Activated naive CD8-positive, alpha-beta T cell treated with anti-CD3 and anti-CD28 coated beads, Interleukin-2, amount 50 U/mL, for 24 hours (primary cell): ENCODE data around the gene PLVAP.

Experiments used
- ATAC-seq: fragments of 150-1000 bp; cut with Tn5 transposase; one replicate; pipeline ENCODE4 v1.10.0; 2021
- DNase-seq: peaks from one replicate; pipeline ENCODE4 v3.0.0; 2021
- H3K27ac Mint-ChIP-seq: one replicate; pipeline ENCODE4 v1.8.0; 2021; ENCODE audit warnings: mild to moderate bottlenecking, mixed read lengths
- H3K27me3 Mint-ChIP-seq: one replicate; pipeline ENCODE4 v1.8.0; 2021; ENCODE audit warnings: mixed read lengths
- H3K36me3 Mint-ChIP-seq: one replicate; pipeline ENCODE4 v1.8.0; 2021; ENCODE audit warnings: low read depth, mixed read lengths
- H3K4me1 Mint-ChIP-seq: one replicate; pipeline ENCODE4 v1.8.0; 2021; ENCODE audit warnings: mixed read lengths
- H3K4me3 Mint-ChIP-seq: one replicate; pipeline ENCODE4 v1.8.0; 2021; ENCODE audit warnings: mild to moderate bottlenecking, moderate library complexity, mixed read lengths
- H3K9me3 Mint-ChIP-seq: one replicate; pipeline ENCODE4 v1.8.0; 2021; ENCODE audit warnings: mixed read lengths

PLVAP gene

DNA sequence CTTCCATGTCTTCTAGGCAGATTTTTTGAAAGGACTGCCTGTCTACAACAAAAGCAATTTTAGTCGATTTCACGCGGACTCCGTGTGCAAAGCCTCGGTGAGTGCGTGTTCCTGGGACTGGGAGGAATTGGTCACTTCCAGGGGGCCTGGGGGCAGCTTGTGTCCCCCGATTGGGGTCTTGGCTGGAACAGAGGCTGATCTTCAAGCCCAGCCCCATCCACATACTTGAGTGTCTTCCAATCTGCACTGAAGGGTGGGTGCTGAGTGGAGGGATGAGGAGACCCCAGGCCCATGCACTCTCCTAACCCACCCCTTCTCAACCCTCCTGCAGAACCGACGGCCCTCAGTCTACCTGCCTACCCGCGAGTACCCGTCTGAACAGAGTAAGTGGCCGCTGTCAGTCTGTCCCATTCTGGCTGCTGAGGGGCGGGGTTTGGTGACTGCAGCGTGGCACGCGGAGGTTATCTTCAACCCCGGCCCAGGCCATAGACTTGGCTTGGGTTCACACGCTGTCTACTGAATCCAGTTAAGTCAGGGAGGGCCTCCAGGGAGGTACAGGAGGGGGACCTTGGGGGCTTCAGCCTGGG is 63.0 kb downstream of the PLVAP start:
- no peaks in the 10 kb centered on the region for H3K9me3 Mint-ChIP-seq
- ATAC-seq (no peak), DNase-seq (no peak)
- peaks cover 2% of the 10 kb centered on the region for H3K27me3 Mint-ChIP-seq
- H3K27ac Mint-ChIP-seq: no peak overlapping the region
- H3K36me3 Mint-ChIP-seq: peaks cover 10% of the 10 kb centered on the region
- peaks cover 21% of the 10 kb centered on the region for H3K4me1 Mint-ChIP-seq
- no peak overlapping the region for H3K4me3 Mint-ChIP-seq

DNA sequence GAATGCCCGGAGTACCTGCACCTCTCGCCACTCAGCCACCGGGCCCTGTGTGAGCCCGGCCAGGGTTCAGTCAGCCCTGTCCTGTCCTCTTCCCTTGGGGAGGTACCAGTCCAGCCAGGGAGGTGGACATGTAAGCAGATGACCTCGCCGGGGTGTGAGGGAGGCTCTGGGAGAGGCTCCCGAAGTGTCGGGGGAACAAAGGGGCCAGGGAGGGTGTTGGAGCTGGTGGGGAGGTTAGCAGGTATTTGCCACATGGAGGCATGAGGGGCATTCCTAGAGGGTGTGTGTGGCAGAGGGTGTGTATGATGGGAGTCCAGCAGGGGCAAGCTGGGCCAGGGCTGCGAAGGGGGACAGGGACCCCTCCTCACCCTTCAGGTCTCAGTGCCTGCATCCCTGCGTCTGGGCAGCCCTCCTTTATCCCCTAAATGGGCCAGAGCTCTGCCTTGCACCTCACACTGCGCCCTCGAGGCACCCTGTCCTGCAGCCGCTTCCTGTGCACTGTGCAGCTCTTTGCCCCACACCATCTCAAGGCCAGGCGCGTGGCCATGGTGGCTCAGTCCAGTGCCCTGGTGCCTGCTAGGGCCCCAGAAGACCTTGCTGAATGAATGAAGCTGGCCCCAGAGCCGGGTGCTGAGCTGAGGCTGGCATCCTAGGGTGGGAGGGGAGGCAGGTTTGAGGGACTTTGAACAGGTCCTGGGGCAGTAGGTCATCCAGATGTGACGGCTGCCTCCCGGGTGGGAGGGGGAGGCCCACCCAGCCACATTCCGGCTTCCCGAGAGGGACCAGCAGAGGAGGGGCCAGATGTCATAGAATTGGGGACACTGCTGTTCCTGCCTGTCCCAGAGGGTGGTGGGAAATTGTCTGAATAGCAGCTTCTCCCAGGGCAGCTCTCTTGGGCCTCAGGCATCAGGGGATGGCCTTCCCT is 64.7 kb downstream of the PLVAP start:
- Mint-ChIP-seq H3K36me3 (peaks cover 10% of the 10 kb centered on the region), H3K4me1 (peaks cover 30% of the 10 kb centered on the region), H3K27me3 (peaks cover 2% of the 10 kb centered on the region), H3K9me3 (no peaks in the 10 kb centered on the region), H3K27ac (no peak overlapping the region), H3K4me3 (no peak overlapping the region)
- no peak for DNase-seq
- no peak for ATAC-seq

DNA sequence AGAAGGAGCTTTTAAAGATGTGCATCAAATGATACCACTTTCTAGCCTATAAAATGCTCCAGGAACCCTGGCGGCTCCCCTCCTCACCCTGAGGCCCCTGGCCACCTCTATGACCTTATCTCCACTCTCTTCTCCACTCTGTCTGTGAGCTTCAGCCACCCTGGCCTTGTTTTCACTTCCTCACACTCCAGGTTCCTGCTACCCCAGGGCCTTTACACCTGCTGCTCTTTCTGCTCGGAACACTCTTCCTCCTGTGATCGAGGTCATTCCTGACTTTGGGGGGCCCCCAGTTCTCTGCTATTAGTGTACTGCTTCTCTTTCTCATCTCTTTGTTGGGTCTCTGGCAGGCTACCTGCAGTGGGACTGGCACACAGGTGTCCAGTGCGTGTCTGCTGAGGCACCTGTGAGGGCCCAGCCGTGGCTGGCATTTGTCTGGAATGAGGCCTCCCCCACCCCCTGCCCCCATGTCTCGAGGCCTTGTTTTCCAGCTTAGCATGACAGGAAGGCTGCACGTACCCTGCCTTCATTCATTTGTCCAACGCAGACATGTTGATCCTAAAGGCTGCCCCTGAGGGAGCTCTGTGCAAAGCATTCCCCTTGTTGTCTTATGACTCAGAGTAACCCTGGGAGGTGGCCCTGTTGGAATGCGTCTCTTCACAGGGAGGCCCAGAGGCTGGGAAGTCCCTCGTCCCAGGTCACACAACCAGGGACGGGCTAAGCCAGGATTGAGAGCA is 65.5 kb downstream of the PLVAP start:
- H3K36me3 Mint-ChIP-seq: peaks cover 10% of the 10 kb centered on the region
- DNase-seq: no peak
- peak overlapping the region; percentile 36 for H3K27ac Mint-ChIP-seq
- no peaks in the 10 kb centered on the region for H3K9me3 Mint-ChIP-seq
- peaks cover 2% of the 10 kb centered on the region for H3K27me3 Mint-ChIP-seq
- H3K4me3 Mint-ChIP-seq: no peak overlapping the region
- peaks cover 35% of the 10 kb centered on the region for H3K4me1 Mint-ChIP-seq
- ATAC-seq: no peak

DNA sequence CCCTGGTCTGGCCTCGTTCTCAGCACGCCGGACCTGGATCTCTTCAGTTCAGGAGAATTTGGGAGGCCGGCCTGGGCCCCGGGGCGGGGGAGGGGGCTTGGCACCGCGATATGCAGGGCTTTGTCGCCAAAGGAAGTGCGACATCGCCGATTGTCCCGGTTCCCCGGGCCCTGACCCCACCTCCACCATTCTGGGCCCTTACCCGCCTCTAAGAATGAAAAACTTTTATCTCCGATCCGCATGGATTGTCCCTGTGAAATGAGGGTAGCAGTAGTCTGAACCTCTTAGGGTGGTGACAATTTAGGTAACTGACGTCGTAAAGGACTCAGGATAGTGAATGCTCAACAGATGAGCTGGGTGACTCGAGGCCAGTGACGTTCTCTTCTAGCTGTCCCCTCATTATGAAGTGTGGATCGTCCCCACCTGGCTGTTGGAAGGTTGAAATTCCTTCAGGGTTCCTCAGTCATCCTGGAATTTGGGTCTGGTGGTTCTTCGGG is 67.1 kb downstream of the PLVAP start:
- H3K27me3 Mint-ChIP-seq: peaks cover 2% of the 10 kb centered on the region
- no peak for DNase-seq
- peaks cover 5% of the 10 kb centered on the region for H3K36me3 Mint-ChIP-seq
- H3K9me3 Mint-ChIP-seq: no peaks in the 10 kb centered on the region
- peak overlapping the region; percentile 90 for H3K27ac Mint-ChIP-seq
- peak overlapping the region; percentile 84 for H3K4me3 Mint-ChIP-seq
- ATAC-seq: no peak
- peaks cover 39% of the 10 kb centered on the region for H3K4me1 Mint-ChIP-seq

DNA sequence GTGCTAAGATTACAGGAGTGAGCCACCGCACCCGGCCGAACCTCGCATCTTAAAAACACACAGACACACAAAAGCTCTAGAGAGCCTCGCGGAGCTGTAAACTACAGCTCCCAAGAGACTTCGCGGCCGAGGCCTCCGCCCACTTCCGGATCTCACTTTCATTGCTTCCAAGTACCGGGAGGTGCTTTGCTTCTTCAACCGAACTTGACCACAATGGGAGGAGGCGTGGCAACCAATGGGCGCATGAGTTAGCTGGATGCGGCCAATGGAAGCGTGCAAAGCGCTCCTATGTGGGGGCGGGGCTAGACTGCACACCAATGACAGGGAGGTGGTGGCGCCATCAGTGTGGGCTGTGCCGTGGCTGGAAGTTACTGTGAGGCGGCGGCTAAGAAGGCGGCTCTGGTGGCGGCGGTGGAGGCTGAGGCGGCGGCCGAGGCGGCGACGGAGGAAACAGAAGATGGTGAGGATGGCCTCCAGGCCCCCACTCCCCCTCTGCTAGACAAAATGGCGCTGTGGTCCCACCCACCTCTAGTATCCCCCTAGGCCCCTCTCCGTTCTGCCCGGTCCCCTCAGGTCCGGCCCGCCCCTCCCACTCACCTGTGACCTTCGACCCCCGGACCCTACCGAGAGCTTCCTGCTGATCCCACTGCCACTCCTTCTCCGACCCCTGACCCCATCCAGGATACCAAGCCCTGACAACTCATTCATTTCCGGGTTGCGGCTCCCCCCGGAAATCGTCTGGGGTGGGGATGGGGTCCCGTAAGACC is 67.8 kb downstream of the PLVAP start, which contains the start of gene DDA1:
TSS of gene DDA1 (plus strand) at position 366 of the 767 bp plus-strand sequence. CDS start at position 458, 92 bp downstream.
- Mint-ChIP-seq H3K9me3 (no peaks in the 10 kb centered on the region), H3K4me3 (peak within 1 kb of the TSS; percentile 84), H3K4me1 (peaks cover 46% of the 10 kb centered on the region), H3K27me3 (peaks cover 2% of the 10 kb centered on the region), H3K27ac (peak within 1 kb of the TSS; percentile 90), H3K36me3 (peaks cover 5% of the 10 kb centered on the region)
- ATAC-seq (peak; percentile 87), DNase-seq (peak; percentile 98)

DNA sequence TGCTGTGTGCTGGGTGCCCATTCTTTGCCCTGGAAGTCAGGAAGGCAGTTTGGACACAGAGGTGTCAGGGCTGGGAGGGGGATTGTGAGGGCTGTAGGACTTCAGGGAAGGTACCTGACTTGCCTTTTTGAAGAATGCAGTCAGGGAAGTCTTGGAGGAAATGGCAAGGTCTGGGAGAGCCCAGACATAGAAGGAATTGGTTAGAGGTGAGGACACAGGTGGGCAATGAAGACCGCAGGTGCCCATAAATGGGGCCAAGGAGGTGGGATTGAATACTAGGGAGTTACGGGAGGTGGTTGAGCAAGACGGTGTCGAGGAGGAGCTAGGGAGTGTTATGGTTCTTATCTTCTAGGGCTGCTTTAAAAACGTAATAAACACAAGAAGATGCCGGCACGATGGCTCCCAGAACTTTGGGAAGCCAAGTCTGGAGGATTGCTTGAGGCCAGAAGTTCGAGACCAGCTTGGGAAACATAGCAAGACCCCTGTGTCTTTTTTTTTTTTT is 69.2 kb downstream of the PLVAP start:
- ATAC-seq: no peak
- H3K4me3 Mint-ChIP-seq: peak overlapping the region; percentile 90
- peaks cover 53% of the 10 kb centered on the region for H3K4me1 Mint-ChIP-seq
- H3K27ac Mint-ChIP-seq: no peak overlapping the region
- no peak for DNase-seq
- no peaks in the 10 kb centered on the region for H3K9me3 Mint-ChIP-seq
- peaks cover 2% of the 10 kb centered on the region for H3K27me3 Mint-ChIP-seq
- H3K36me3 Mint-ChIP-seq: peaks cover 5% of the 10 kb centered on the region

DNA sequence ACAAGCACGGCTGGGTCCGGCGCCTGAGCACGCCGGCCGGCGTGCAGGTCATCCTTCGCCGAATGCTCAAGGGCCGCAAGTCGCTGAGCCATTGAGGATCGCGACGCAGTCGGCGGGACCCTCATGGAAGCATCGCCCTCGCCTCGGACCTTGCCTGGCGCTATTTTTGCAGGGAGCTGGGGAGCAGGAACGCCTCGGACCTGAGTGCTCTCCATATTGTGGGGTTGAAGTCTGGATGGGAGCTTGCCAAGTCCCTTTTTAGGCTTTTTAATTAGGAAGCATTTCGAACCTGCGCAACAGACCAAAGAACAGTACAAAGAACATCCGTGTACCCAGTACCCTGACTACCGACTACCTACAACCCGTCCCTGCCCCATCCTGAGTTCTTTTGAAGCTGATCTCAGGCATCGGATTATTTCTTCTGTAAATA is 70.8 kb downstream of the PLVAP start:
- H3K4me3 Mint-ChIP-seq: peak overlapping the region; percentile 90
- ATAC-seq (no peak), DNase-seq (no peak)
- peak overlapping the region; percentile 91 for H3K27ac Mint-ChIP-seq
- peaks cover 52% of the 10 kb centered on the region for H3K4me1 Mint-ChIP-seq
- peaks cover 5% of the 10 kb centered on the region for H3K36me3 Mint-ChIP-seq
- peaks cover 2% of the 10 kb centered on the region for H3K27me3 Mint-ChIP-seq
- H3K9me3 Mint-ChIP-seq: no peaks in the 10 kb centered on the region

DNA sequence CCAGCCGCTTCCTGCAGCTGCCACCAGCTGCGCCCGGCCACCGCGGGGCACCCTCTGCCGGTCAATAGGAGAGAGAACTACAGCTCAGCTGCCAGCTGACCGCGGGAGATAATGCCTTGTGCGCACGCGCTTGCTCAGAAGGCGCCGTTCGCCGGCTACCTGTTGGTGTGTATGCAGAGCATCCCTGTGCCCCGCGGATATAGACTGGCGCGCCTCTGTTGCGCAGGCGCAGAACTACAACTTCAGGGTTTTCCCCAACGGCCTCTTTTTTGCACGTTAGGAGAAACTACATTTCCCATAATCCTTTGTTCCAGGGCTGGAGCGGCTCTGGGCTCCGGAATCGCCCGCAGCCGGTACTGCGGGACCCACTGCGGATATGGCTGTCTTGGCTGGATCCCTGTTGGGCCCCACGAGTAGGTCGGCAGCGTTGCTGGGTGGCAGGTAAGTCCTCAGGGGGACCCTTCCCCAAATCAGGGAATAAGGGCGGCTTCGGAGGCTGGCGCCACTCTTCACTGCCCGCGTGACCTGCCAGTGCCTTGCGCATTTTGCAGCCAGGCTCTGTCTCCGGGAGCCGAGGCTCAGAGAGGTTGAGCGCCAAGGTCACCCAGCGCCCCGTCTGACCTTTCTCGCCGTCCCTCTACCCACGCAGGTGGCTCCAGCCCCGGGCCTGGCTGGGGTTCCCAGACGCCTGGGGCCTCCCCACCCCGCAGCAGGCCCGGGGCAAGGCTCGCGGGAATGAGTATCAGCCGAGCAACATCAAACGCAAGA is 71.4 kb downstream of the PLVAP start, which contains the start of gene MRPL34:
TSS of gene MRPL34 (plus strand) at position 356 of the 768 bp plus-strand sequence. CDS start at position 377, 21 bp downstream.
- Mint-ChIP-seq H3K4me1 (peaks cover 48% of the 10 kb centered on the region), H3K27ac (peak within 1 kb of the TSS; percentile 91), H3K27me3 (peaks cover 2% of the 10 kb centered on the region), H3K4me3 (peak within 1 kb of the TSS; percentile 90), H3K9me3 (no peaks in the 10 kb centered on the region), H3K36me3 (peaks cover 4% of the 10 kb centered on the region)
- peak; percentile 71 for ATAC-seq
- DNase-seq: peak; percentile 95

DNA sequence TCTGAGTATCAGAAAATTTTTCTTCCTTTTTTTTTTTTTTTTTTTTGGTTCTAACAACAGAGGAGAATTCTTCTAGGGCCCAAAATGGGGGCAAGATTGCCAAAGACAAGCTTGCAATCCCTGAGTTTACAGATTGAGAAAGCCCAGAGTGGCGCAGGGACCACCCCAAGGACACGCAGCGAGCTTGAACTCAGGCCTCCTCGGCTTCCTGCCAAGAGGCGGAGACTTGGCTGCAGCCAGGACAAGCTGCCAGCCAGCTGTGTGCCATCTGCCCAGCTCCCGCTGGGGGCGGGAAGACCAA is 72.0 kb downstream of the PLVAP start:
- H3K27me3 Mint-ChIP-seq: peaks cover 2% of the 10 kb centered on the region
- peaks cover 46% of the 10 kb centered on the region for H3K4me1 Mint-ChIP-seq
- peak overlapping the region; percentile 87 for H3K27ac Mint-ChIP-seq
- DNase-seq (no peak), ATAC-seq (no peak)
- H3K4me3 Mint-ChIP-seq: peak overlapping the region; percentile 90
- no peaks in the 10 kb centered on the region for H3K9me3 Mint-ChIP-seq
- H3K36me3 Mint-ChIP-seq: peaks cover 3% of the 10 kb centered on the region

DNA sequence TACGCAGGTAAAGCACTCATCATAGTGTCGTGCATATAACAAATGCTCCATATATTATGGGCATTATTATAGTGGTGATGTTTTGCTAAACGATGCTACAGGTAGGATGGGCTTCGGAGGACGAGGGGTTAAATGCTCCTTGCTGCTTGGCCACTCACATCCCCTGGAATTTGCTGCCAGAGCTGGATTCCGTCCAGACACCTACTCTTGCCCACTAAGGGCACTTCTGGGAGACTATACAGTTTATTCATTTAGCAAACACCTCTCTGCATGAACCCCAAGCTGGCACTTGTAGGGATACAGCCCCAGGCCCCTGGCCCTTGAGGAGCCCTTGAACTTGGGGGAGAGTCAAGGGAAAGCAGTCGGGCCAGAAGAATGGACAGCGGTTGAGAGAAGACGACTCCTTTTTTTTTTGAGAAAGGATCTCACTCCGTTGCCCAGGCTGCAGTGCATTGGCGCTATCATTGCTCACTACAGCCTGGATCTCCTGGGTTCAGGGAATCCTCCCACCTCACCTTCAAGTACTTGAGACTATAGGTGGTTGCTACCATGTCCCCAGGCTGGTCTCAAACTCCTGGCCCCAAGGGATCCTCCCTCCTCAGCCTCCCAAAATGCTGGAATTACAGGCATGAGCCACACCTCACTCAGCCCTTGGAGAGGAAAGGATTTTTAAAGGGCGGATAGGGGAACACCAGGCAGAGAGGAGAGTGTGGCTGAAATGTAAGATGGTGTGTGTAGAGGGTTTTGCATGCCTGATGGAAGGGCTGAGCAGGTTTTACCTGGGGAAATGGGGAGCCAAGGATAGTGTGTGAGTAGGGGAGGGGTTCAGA is 72.5 kb downstream of the PLVAP start:
- Mint-ChIP-seq H3K4me1 (peaks cover 44% of the 10 kb centered on the region), H3K9me3 (no peaks in the 10 kb centered on the region), H3K27ac (peak overlapping the region; percentile 87), H3K36me3 (peaks cover 3% of the 10 kb centered on the region), H3K4me3 (peak overlapping the region; percentile 90), H3K27me3 (peaks cover 2% of the 10 kb centered on the region)
- DNase-seq: no peak
- no peak for ATAC-seq

DNA sequence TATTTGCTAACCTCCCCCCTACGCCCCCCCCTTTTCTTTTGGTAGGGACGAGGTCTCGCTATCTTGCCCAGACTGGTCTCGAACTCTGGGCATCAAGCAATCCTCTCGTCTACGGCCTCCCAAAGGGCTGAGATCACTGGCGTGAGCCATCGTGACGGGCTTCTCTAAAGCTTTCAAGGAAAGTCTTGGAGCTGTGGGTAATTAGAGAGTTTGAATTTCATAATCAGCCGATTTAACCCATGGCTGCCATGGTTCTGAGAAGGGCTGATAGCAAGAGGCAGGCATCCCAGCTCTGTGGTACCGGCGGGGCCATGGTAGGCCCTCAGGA is 73.2 kb downstream of the PLVAP start:
- H3K9me3 Mint-ChIP-seq: no peaks in the 10 kb centered on the region
- H3K27ac Mint-ChIP-seq: no peak overlapping the region
- no peaks in the 10 kb centered on the region for H3K27me3 Mint-ChIP-seq
- peaks cover 3% of the 10 kb centered on the region for H3K36me3 Mint-ChIP-seq
- DNase-seq: no peak
- ATAC-seq: no peak
- H3K4me1 Mint-ChIP-seq: peaks cover 40% of the 10 kb centered on the region
- peak overlapping the region; percentile 65 for H3K4me3 Mint-ChIP-seq

DNA sequence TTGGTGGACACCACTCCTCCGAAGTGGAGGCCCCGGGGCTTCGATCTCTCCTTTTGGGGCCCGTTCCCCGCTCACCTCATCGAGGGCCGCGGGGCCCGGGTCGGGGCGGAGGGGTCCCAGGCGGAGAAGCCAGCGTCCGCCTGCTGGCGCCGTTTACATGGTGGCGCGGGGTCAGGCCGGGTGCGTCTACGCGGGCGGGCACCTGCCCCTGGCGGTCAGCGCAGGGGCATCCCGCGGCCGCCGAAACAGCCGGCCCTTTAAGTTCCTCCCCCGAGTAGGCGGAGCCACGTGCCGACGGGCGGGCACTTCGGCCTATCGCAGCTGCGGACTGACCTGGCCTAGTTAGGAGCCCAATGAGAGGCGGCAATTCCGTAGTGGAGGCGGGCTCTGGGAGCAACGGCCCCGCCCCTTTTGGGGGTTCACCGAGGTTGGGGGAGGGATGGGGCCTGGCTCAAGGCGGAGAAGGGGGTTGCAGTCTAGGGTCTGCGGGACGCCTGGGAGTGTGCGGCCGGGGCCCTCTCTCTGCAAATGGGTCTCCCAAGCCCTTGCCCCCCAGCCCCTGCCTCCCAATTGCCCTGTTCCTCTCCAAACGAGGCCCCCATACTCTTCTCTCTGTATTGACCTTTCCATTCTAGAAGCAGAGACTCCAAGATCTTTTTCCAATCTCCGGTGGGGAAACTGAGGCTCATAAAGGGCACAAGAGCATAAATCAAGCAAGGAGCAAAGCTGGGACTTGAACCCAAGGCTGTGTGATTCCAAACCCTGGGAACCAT is 73.8 kb downstream of the PLVAP start, which contains the start of gene ABHD8:
TSS of gene ABHD8 (minus strand) at position 259 of the 773 bp plus-strand sequence. CDS start 1,809 bp downstream, outside the sequence.
- Mint-ChIP-seq H3K9me3 (no peaks in the 10 kb centered on the region), H3K27ac (no peak within 1 kb of the TSS), H3K4me3 (peak within 1 kb of the TSS; percentile 65), H3K4me1 (peaks cover 39% of the 10 kb centered on the region), H3K36me3 (peaks cover 7% of the 10 kb centered on the region), H3K27me3 (no peaks in the 10 kb centered on the region)
- peak; percentile 69 for ATAC-seq
- DNase-seq: peak; percentile 95
